ENCODE results near the gene RNF220.

DNA sequence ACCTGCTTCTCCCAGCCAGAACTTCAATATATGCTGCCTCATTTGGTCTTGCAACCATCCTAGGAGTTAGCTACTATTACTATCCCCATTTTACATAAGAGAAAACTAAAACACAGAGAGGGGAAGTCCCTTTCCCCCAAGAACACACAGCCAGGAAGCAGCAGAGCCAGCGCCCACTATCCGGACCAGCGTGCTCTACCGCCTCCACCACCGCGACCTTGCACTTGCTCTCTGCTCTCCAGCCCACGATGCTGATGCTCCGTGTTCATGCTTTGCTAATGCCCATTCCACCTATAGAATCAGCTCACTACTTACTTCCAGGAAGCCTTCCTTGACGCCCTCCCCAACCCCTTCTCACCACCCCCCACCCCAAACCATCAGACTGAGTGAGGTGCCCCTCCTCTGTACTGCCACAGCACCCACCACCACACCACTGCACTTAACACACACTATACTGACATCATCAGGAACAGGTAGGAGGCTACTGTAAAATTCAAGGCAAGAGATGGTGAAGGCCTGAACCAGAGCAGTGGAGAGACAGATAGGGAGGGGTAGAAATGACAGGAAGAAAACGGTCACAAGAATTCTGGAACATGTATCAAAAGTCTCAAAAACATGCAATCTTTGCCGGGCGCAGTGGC lies 259.8 kb downstream of the RNF220 start:
- TF ChIP-seq, protein P1, sequence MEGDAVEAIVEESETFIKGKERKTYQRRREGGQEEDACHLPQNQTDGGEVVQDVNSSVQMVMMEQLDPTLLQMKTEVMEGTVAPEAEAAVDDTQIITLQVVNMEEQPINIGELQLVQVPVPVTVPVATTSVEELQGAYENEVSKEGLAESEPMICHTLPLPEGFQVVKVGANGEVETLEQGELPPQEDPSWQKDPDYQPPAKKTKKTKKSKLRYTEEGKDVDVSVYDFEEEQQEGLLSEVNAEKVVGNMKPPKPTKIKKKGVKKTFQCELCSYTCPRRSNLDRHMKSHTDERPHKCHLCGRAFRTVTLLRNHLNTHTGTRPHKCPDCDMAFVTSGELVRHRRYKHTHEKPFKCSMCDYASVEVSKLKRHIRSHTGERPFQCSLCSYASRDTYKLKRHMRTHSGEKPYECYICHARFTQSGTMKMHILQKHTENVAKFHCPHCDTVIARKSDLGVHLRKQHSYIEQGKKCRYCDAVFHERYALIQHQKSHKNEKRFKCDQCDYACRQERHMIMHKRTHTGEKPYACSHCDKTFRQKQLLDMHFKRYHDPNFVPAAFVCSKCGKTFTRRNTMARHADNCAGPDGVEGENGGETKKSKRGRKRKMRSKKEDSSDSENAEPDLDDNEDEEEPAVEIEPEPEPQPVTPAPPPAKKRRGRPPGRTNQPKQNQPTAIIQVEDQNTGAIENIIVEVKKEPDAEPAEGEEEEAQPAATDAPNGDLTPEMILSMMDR (conservative IDR thresholded peaks at IDR 0.05; ENCODE audit: low read length) = no peak
- no peak for TF ChIP-seq EZH2phosphoT487 (IDR thresholded peaks at IDR 0.05; ENCODE audit: borderline replicate concordance)
